ENCODE results near the gene COL9A2. TPM values are rescaled to one million over a fixed set of nuclear protein-coding genes. Genes with fewer than 3 reads are reported as not detected.

COL9A2 gene
- polyA plus RNA-seq, 1 of the 3 experiments (the other 2 are of a cell fraction) = 0.94 TPM

DNA sequence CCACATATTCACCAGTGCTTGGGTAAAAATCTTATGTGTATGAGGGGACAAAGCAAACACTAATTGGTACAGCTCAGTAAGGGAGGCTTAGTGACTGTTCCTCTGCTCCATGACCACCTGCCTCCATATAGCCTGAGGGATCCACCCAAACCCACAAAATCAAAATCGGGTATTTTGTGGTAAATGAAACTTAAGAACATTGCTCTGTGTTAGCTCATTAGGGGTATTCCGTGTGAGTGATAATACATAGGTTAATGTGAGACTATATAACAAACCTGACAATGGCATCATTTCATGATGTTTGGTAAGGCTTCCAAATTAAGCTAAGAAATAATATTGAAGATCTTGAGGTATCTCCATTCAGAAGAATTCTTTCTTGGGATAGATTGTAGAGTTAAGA lies 25.8 kb downstream of the COL9A2 start:
- CTCF ChIA-PET = interaction anchor here (0.8 to 2.1 kb wide), 6 partner anchors 17 to 558 kb away, joined by 3 to 6 read pairs (median 4); no protein-coding TSS in a partner anchor
- Histone ChIP-seq H3K27me3 (ENCODE audit: insufficient read depth) (no peaks in the 10 kb centered on the region), H3K4me2 (no peak overlapping the region), H2AFZ (ENCODE audit: low read depth) (no peak overlapping the region), H3K36me3 (replicated peaks in 1 of 2; ENCODE audit: control insufficient read depth in 1 of 2, insufficient read depth in 2 of 2, low read length in 1 of 2) (peaks cover 52 to 71% of the 10 kb centered on the region in 2 experiments), H4K20me1 (ENCODE audit: insufficient read depth) (no peaks in the 10 kb centered on the region), H3K9ac (no peak overlapping the region), H3K4me1 (ENCODE audit: control insufficient read depth in 1 of 2, insufficient read depth in 2 of 2, low read depth in 1 of 2, low read length in 1 of 2) (no peaks in the 10 kb centered on the region), H3F3A (replicated peaks; ENCODE audit: insufficient read depth) (peaks cover 26% of the 10 kb centered on the region), H3K9me2 (no peaks in the 10 kb centered on the region), H3K9me3 (no peaks in the 10 kb centered on the region), H3K27ac (ENCODE audit: low read depth in 2 of 2, low read length in 1 of 2) (no peak overlapping the region), H3K79me2 (ENCODE audit: insufficient read depth) (no peaks in the 10 kb centered on the region; the same call in 1 of the 2 replicates), H3K4me3 (ENCODE audit: low read depth in 2 of 2, low read length in 1 of 2) (no peak overlapping the region)
- no peak for DNase-seq
- no peak for TF ChIP-seq MEF2A (IDR thresholded peaks at IDR 0.05; ENCODE audit: borderline replicate concordance, low read depth)
- TF ChIP-seq EZH2phosphoT487 (IDR thresholded peaks at IDR 0.05; ENCODE audit: borderline replicate concordance, low read depth) = no peak
- 66% methylated on average over 2 of the region's 2 CpGs for WGBS (ENCODE audit: low lambda C conversion rate)
- POLR2A ChIA-PET = interaction anchor here (0.6 kb wide), 1 partner anchor 537 kb away, joined by 4 read pairs; no protein-coding TSS in a partner anchor

DNA sequence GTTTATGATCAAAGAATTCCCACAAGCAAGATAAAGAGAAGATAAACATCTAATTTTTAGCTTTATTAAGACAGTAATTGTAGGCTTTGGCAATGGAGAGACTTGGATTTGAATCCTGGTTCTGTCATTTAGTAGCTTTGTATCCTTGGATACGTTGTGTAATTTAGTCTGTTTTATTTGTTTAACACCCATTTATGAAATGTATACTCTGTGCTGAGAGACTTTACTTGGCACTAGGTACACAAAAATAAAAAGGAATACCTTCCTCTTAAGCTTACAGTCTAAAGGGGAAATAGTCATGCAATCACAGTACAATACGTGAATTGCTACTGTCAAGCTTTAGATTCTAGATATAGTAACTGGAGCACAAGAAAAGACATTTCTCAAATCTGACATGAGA lies 35.2 kb downstream of the COL9A2 start:
- 97% methylated on average over 2 of the region's 2 CpGs for WGBS (ENCODE audit: low lambda C conversion rate)
- POLR2A ChIA-PET = no interaction called here
- H3K4me2 ChIP-seq = no peak overlapping the region

More for the DNA sequence above, 35.2 kb downstream of the COL9A2 start:
- H3K4me1 ChIP-seq (ENCODE audit: control insufficient read depth in 1 of 2, insufficient read depth in 2 of 2, low read depth in 1 of 2, low read length in 1 of 2) = no peaks in the 10 kb centered on the region
- no peaks in the 10 kb centered on the region for H3K27me3 ChIP-seq (ENCODE audit: insufficient read depth)
- no peak overlapping the region for H2AFZ ChIP-seq (ENCODE audit: low read depth)
- H4K20me1 ChIP-seq (ENCODE audit: insufficient read depth) = no peaks in the 10 kb centered on the region
- TF ChIP-seq, protein P1, sequence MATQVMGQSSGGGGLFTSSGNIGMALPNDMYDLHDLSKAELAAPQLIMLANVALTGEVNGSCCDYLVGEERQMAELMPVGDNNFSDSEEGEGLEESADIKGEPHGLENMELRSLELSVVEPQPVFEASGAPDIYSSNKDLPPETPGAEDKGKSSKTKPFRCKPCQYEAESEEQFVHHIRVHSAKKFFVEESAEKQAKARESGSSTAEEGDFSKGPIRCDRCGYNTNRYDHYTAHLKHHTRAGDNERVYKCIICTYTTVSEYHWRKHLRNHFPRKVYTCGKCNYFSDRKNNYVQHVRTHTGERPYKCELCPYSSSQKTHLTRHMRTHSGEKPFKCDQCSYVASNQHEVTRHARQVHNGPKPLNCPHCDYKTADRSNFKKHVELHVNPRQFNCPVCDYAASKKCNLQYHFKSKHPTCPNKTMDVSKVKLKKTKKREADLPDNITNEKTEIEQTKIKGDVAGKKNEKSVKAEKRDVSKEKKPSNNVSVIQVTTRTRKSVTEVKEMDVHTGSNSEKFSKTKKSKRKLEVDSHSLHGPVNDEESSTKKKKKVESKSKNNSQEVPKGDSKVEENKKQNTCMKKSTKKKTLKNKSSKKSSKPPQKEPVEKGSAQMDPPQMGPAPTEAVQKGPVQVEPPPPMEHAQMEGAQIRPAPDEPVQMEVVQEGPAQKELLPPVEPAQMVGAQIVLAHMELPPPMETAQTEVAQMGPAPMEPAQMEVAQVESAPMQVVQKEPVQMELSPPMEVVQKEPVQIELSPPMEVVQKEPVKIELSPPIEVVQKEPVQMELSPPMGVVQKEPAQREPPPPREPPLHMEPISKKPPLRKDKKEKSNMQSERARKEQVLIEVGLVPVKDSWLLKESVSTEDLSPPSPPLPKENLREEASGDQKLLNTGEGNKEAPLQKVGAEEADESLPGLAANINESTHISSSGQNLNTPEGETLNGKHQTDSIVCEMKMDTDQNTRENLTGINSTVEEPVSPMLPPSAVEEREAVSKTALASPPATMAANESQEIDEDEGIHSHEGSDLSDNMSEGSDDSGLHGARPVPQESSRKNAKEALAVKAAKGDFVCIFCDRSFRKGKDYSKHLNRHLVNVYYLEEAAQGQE (IDR thresholded peaks at IDR 0.05; ENCODE audit: low read depth, low read length) = no peak
- no peak for TF ChIP-seq RFX5 (IDR thresholded peaks at IDR 0.05; ENCODE audit: low read length)
- TF ChIP-seq TCF12 (IDR thresholded peaks at IDR 0.05) = no peak
- no peak for TF ChIP-seq GABPA (IDR thresholded peaks at IDR 0.05; ENCODE audit: low read depth)
- TF ChIP-seq, protein P2, sequence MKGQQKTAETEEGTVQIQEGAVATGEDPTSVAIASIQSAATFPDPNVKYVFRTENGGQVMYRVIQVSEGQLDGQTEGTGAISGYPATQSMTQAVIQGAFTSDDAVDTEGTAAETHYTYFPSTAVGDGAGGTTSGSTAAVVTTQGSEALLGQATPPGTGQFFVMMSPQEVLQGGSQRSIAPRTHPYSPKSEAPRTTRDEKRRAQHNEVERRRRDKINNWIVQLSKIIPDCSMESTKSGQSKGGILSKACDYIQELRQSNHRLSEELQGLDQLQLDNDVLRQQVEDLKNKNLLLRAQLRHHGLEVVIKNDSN (IDR thresholded peaks at IDR 0.05; ENCODE audit: borderline replicate concordance, low read depth) = no peak
- TF ChIP-seq EP300 (IDR thresholded peaks at IDR 0.05; ENCODE audit: borderline replicate concordance in 1 of 2, low read depth in 1 of 2, low read length in 1 of 2) = no peak
- TF ChIP-seq ELF1 (IDR thresholded peaks at IDR 0.05) = no peak
- no peak for TF ChIP-seq NFIC (IDR thresholded peaks at IDR 0.05; ENCODE audit: borderline replicate concordance)
- no peak for TF ChIP-seq MXI1 (IDR thresholded peaks at IDR 0.05; ENCODE audit: low read depth, low read length)
- no peak for TF ChIP-seq FOXJ3 (CRISPR knock-in tag; IDR thresholded peaks at IDR 0.05)
- no peak for TF ChIP-seq CHD2 (IDR thresholded peaks at IDR 0.05; ENCODE audit: low read length, partially characterized antibody)
- H3K27ac ChIP-seq (ENCODE audit: low read depth in 2 of 2, low read length in 1 of 2) = no peak overlapping the region
- peaks cover 29% of the 10 kb centered on the region; the same call in 1 of the 2 replicates for H3K79me2 ChIP-seq (ENCODE audit: insufficient read depth)
- no peak for DNase-seq
- CTCF ChIA-PET = interaction anchor here (0.8 to 2.1 kb wide), 5 partner anchors 10 to 138 kb away, joined by 3 to 12 read pairs (median 4); no protein-coding TSS in a partner anchor
- peaks cover 6% of the 10 kb centered on the region for H3F3A ChIP-seq (replicated peaks; ENCODE audit: insufficient read depth)
- no peaks in the 10 kb centered on the region for H3K9me3 ChIP-seq
- no peak overlapping the region for H3K4me3 ChIP-seq (ENCODE audit: low read depth in 2 of 2, low read length in 1 of 2)
- H3K9ac ChIP-seq = no peak overlapping the region
- H3K9me2 ChIP-seq = no peaks in the 10 kb centered on the region
- peaks cover 36 to 49% of the 10 kb centered on the region in 2 experiments for H3K36me3 ChIP-seq (replicated peaks in 1 of 2; ENCODE audit: control insufficient read depth in 1 of 2, insufficient read depth in 2 of 2, low read length in 1 of 2)

Measured in SK-N-SH (cell line).